Osteocyte (in vitro differentiated cells): ENCODE measurements around the gene GTF2F2. TPM values are rescaled to one million over a fixed set of nuclear protein-coding genes. Genes with fewer than 3 reads are reported as not detected.

Experiments used
- DNase-seq: peaks from one replicate; pipeline ENCODE4 v3.0.0; 2021; ENCODE audit warnings: mixed read lengths; ENCODE audit not compliant: unreplicated experiment; ENCODE audit errors: extremely low spot score
- H3K27ac Mint-ChIP-seq: one replicate; pipeline ENCODE4 v1.8.0; 2021; ENCODE audit warnings: mild to moderate bottlenecking, mixed read lengths; ENCODE audit not compliant: unreplicated experiment
- H3K27me3 Mint-ChIP-seq: one replicate; pipeline ENCODE4 v1.8.0; 2021; ENCODE audit warnings: mixed read lengths; ENCODE audit not compliant: unreplicated experiment
- H3K36me3 Mint-ChIP-seq: one replicate; pipeline ENCODE4 v1.8.0; 2021; ENCODE audit warnings: mixed read lengths; ENCODE audit not compliant: unreplicated experiment
- H3K4me1 Mint-ChIP-seq: one replicate; pipeline ENCODE4 v1.8.0; 2021; ENCODE audit warnings: mixed read lengths; ENCODE audit not compliant: unreplicated experiment
- H3K4me3 Mint-ChIP-seq: one replicate; pipeline ENCODE4 v1.8.0; 2021; ENCODE audit warnings: mild to moderate bottlenecking, moderate library complexity, mixed read lengths; ENCODE audit not compliant: unreplicated experiment
- H3K9me3 Mint-ChIP-seq: one replicate; pipeline ENCODE4 v1.8.0; 2021; ENCODE audit warnings: mixed read lengths; ENCODE audit not compliant: unreplicated experiment
- total RNA-seq: library from RNA; stranded (reverse); gene quantifications from 2 replicates; pipeline ENCODE4 v1.2.1, GENCODE V29; 2021
- TF ChIP-seq, protein P1 (sequence below): fragments of 200-600 bp; sonication (generic); IDR thresholded peaks from 2 replicates; pipeline ENCODE4 v1.5.0; 2021; ENCODE audit warnings: antibody characterized with exemption, mild to moderate bottlenecking, moderate library complexity

The GTF2F2 gene
- total RNA-seq, 1 donor from 2014 or later = 15.6 TPM

DNA sequence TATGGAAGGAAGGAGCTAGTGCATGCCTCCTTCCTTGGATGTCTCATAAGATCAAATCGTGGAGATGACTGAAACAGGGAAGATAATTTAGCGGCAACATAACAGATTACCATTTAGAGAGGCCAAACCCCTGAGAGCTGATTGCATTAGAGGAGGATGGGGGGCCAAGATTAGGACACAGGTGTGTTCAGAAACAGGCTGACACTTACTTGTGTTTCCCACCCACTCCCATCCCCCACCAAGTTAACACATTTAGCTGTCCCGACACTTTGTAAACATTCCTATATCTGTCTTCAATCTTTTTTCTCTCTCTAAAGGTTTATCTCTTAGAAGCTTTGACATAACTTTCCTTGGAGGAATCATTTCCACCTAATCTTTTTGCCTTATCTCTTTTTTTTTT, 129.4 kb downstream of the GTF2F2 start:
- H3K4me3 Mint-ChIP-seq = no peak overlapping the region

DNA sequence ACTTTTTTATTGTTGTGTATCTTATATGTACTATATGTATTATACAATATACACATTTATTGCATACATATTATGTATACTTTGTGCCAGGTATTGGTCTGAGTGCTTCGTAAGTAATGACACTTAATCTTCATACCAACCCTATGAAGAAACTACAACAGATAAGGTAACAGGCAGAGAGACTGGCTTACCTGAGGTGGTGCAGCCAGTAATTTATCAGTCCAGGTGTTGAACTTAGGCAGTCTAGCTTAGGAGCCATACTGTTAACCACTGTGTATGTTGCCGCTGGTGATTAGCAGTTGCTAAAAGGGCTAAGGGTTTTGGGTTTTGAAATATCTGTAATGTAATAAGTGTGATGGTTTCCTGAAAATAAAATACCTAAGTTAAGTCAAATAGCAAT, 134.1 kb downstream of the GTF2F2 start:
- H3K4me3 Mint-ChIP-seq = no peak overlapping the region
- peaks cover 11% of the 10 kb centered on the region for H3K36me3 Mint-ChIP-seq
- DNase-seq = no peak
- no peaks in the 10 kb centered on the region for H3K9me3 Mint-ChIP-seq
- peaks cover 14% of the 10 kb centered on the region for H3K4me1 Mint-ChIP-seq
- TF ChIP-seq, protein P1, sequence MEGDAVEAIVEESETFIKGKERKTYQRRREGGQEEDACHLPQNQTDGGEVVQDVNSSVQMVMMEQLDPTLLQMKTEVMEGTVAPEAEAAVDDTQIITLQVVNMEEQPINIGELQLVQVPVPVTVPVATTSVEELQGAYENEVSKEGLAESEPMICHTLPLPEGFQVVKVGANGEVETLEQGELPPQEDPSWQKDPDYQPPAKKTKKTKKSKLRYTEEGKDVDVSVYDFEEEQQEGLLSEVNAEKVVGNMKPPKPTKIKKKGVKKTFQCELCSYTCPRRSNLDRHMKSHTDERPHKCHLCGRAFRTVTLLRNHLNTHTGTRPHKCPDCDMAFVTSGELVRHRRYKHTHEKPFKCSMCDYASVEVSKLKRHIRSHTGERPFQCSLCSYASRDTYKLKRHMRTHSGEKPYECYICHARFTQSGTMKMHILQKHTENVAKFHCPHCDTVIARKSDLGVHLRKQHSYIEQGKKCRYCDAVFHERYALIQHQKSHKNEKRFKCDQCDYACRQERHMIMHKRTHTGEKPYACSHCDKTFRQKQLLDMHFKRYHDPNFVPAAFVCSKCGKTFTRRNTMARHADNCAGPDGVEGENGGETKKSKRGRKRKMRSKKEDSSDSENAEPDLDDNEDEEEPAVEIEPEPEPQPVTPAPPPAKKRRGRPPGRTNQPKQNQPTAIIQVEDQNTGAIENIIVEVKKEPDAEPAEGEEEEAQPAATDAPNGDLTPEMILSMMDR = no peak
- no peak overlapping the region for H3K27ac Mint-ChIP-seq
- no peaks in the 10 kb centered on the region for H3K27me3 Mint-ChIP-seq

More for the DNA sequence above, 129.4 kb downstream of the GTF2F2 start:
- TF ChIP-seq, protein P1 = no peak
- H3K4me1 Mint-ChIP-seq = peaks cover 3% of the 10 kb centered on the region
- no peaks in the 10 kb centered on the region for H3K9me3 Mint-ChIP-seq
- H3K27ac Mint-ChIP-seq = no peak overlapping the region
- peaks cover 11% of the 10 kb centered on the region for H3K36me3 Mint-ChIP-seq
- no peaks in the 10 kb centered on the region for H3K27me3 Mint-ChIP-seq
- DNase-seq = no peak

DNA sequence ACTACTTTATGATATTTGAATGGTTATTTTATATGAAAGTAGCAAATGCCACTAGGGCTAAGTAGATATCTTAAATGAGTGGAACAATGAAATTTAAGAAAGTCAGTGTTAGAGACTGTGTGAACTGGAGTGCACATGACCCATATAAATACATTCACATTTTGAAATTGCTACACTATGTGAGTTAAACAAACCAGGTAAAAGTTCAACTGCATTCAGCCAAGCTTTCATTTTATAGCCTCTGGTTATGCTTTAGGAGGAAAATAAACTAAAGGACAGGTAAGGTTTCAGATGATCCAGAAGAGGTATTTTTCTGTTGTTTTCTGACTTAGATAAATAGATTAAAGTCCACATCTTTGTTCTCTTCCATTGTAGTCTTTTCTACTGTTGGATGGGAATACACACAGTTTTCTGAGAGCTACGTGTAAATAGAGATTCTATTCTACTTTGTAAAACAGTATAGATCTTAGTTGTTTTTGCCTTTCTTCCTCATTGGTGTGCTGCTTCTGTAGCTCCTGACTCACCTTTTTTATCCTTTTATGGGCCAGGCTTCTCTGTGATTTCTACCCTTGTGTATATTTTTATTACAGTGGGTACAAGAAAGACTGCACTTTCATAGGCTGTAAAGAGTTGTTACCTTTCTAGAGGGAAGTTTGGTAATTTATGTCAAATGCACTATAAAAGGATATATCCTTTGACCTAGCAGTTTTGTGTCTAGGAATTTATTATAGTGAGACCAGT, 135.1 kb downstream of the GTF2F2 start:
- peaks cover 14% of the 10 kb centered on the region for H3K4me1 Mint-ChIP-seq
- no peak overlapping the region for H3K27ac Mint-ChIP-seq
- no peak for DNase-seq
- TF ChIP-seq, protein P1 = no peak
- peaks cover 14% of the 10 kb centered on the region for H3K36me3 Mint-ChIP-seq
- H3K27me3 Mint-ChIP-seq = no peaks in the 10 kb centered on the region
- H3K4me3 Mint-ChIP-seq = no peak overlapping the region
- no peaks in the 10 kb centered on the region for H3K9me3 Mint-ChIP-seq

DNA sequence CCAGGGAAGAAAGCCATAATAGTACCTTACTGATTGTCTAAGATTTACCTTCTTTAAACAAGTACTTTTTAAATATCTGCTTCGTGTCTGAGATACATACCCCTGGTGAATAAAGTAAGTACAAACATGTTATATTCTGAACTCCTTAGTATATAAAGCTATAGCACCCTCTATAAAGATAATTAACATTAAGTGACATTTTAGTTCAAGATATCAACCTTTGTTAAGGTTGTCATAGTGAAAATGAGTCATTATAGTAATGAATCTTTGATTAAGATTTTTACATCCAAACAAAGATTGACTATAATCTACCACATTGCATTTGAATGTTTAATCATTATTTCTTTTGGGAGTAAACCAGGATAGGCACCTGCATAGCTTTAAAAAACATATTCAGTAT, 135.9 kb downstream of the GTF2F2 start:
- Mint-ChIP-seq H3K27me3 (no peaks in the 10 kb centered on the region), H3K9me3 (no peaks in the 10 kb centered on the region), H3K36me3 (peaks cover 14% of the 10 kb centered on the region), H3K4me3 (no peak overlapping the region), H3K27ac (no peak overlapping the region), H3K4me1 (peaks cover 14% of the 10 kb centered on the region)
- no peak for DNase-seq
- TF ChIP-seq, protein P1 = no peak

DNA sequence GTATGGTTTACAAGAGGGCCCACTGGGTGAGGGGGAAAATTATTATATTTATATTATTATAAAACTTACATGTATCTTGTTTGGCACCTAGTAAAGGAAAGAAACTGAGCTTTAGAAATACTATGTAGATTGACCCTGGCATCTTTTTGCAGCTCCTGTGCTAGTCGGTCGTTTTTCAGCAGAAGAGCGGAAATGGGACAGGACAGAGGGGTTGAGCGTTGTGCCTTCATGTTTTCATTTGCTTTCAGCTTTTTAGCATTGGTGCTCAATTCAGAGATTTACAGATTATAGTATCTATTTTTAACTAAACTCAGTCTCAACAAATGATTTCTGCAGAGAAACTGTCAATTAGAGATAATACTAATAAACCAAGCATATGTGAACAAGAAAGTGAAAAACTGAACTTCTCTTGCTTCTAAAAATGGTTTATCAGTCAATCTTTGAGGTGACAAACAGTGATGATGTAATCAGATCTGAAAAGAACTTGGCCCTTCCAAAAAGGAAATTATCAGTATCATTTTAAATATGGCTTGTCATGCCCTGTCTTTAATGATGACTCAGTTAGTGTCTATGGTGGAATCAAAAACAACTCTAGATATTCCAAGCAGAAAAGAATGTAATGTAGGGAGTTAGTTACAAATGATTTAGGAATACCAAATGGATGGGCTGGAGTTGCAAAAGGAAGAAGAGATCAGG, 137.5 kb downstream of the GTF2F2 start:
- no peak for DNase-seq
- TF ChIP-seq, protein P1 = no peak
- H3K4me3 Mint-ChIP-seq = no peak overlapping the region
- peaks cover 14% of the 10 kb centered on the region for H3K36me3 Mint-ChIP-seq
- H3K9me3 Mint-ChIP-seq = no peaks in the 10 kb centered on the region
- no peaks in the 10 kb centered on the region for H3K27me3 Mint-ChIP-seq
- no peak overlapping the region for H3K27ac Mint-ChIP-seq
- H3K4me1 Mint-ChIP-seq = peaks cover 14% of the 10 kb centered on the region
